ENCODE results near the gene ZNF106.

Gene ZNF106

DNA sequence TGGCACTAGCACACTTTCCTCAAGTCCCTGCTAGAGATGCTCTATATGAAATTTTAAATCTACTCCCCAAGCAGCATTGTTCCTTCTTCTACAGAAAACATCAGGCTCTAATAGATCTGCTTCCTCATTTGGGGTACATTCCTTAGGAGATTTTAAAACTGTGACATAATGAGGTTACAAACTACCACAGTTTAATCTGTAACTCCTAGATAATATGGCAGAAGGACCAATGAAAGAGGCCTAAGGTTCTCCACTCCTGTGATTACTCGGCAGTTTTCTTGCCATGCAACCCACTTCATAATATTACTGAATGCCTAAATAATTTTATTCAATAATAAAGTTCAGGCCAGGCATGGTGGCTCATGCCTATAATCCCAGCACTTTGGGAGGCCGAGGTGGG is 16.1 kb downstream of the ZNF106 start:
- no peak for DNase-seq (ENCODE audit: low read depth, low spot score)

GRCh38 chr15:42471002-42471401 is 19.9 kb downstream of the ZNF106 start:
- no peak for DNase-seq (ENCODE audit: low read depth, low spot score)

DNA sequence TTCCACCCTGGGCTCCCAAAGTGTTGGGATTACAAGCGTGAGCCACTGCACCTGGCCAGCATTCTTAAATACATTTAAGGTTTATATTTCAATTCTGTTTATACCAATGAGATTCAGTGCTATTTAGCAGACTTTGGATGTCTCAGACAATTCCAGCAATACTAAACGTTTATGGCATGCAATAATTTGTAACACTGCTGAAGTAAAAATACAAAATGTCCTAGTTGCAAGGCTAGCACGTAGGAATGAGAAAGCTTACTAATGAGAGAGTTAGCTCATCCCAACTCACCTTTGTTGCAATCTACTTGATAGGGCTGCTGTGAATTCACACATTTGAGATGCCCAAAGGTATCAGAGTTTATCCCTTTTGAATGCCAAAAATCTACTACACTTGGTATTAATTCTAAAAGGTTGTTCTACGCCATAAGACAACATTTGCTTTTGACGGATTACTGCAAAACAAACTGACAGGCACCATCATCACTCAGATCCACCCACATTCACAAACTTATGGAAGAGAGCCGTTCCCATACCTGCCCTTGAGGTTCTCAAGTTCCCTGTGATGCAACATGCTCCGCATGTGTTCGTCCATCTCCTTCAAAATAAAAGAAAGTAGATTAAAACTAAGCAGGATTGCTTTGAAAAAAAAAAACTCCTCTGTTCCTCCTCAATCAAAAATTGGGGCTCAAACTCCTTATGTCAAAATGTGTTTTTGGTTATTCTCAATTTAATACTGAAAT is 25.3 kb downstream of the ZNF106 start:
- no peak for DNase-seq (ENCODE audit: low read depth, low spot score)

GRCh38 chr15:42461261-42461660 is 29.7 kb downstream of the ZNF106 start:
- no peak for DNase-seq (ENCODE audit: low read depth, low spot score)

GRCh38 chr15:42457445-42458442 is 33.2 kb downstream of the ZNF106 start:
- peak; percentile 66 for DNase-seq (ENCODE audit: low read depth, low spot score)

DNA sequence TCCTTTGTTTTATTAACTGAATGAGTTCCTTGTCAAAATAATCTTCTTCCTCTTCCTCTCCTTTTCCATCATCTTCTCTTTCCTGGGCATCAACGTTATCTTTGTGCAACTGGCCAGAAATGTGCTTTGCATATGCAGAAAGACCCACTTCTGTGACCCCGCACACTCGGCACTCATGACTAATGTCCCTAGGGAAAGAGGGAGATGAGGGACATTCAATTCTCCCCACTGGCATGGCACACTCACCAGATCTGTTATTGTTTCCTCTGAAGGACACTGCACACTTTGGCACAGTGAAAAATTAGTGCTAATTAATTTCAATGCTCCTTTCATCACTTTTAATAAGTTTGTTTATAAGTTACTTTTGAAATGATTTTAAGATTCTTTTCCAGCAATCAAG is 34.0 kb downstream of the ZNF106 start:
- DNase-seq (ENCODE audit: low read depth, low spot score): peak; percentile 8

GRCh38 chr15:42456531-42456930 is 34.4 kb downstream of the ZNF106 start:
- DNase-seq (ENCODE audit: low read depth, low spot score): no peak

GRCh38 chr15:42453826-42454225 is 37.1 kb downstream of the ZNF106 start:
- no peak for DNase-seq (ENCODE audit: low read depth, low spot score)

- no peak for DNase-seq (ENCODE audit: low read depth, low spot score)
Measured at GRCh38 chr15:42450425-42450790, 40.5 kb downstream of the ZNF106 start.

DNA sequence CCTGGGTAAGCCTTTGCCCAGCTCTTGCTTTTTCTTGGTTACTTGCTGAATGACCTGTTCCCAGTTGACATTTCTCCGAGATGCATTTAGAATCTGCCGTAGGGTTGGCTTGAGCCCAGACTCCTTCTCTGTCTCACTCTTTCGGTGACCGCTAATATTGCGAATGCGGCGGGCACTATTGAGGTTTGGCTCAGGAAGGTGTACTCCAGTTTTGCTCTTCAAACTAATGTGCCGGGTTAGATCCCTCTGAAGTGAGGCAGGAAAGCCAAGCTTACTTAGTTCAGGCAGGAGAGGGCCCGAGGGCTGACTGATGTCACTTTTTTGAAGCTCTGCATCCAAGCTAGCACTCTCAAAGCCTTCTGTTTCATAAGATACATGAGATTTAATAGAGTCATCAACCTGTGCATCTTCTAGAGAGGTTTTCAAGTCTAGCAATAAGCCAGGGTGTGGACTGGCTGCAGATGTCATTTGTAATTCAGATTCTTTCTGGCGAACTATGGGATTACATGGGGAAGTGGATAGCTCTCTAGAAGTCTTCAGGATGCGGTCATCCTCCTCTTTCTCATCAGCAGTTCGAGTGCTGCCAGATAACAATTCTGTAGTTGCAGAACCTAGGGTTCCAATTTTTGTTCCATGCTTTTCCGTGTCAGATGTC is 41.0 kb downstream of the ZNF106 start:
- DNase-seq (ENCODE audit: low read depth, low spot score): no peak

GRCh38 chr15:42448281-42448680 is 42.7 kb downstream of the ZNF106 start:
- DNase-seq (ENCODE audit: low read depth, low spot score): no peak

DNA sequence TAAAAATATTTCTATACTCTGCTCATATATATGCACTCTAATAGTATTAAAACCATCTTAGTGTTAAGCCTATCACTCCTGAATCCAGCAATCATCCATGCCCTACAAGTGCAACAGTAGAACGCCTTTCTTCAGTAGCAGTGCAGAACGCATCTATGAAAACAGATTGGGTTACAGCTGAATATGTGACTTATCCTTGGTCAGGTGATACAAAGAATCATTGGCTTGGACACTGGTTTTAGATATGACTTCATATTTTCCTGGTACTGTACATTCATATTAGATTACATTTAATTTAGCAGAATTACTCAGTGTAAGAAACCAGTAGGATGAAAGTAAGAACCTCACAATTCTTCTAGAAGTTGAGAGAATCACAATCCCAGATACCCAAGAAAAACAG is 43.3 kb downstream of the ZNF106 start:
- no peak for DNase-seq (ENCODE audit: low read depth, low spot score)

DNA sequence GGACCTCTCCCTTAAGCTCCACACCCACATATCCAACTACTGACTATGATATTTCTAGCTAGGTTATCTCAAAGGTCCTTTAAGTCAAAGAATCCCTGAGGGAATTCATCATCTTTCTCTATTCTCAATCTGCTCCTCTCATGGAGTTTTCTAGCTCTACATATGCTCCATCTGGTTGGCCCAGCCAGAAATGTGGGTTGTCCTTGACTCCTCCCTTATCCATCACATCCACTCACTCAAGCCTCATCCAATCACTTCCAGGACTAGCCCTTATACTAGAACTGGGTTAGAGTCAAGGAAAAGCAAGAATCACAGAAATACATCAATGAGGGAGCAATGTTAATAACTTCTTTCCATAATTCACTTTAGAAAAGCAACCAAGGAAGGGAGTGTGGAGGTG is 45.4 kb downstream of the ZNF106 start:
- DNase-seq (ENCODE audit: low read depth, low spot score): no peak

DNA sequence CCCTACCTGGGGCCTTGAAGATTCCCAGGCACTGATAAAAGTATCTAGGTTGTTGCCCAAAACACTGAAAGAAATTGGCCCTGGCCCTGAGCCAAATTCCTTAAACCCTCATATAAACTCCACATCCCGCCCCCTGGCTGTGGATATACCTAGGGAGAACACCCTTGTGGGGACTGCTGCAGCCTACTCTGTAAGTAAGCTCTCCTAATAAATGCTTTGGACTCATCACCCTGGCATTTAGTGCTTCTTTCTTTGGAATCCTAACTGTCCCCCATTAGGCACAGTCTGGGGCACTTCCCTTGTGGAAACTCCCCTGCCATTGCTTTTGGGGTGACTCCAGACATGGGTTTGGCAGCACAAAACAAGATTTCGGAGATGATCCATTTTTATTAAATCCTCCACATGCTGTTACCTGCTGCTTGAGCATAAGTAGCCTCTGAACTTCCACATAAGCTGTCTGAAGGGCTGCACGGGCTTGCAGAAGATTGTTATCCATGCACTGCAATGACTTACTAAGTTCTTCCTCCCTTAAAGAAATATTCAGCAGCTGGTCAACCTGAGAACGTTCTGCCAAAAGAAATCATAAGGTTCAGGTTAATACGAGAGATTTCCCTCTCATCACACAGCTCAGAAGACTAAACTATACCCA is 46.4 kb downstream of the ZNF106 start:
- no peak for DNase-seq (ENCODE audit: low read depth, low spot score)

DNA sequence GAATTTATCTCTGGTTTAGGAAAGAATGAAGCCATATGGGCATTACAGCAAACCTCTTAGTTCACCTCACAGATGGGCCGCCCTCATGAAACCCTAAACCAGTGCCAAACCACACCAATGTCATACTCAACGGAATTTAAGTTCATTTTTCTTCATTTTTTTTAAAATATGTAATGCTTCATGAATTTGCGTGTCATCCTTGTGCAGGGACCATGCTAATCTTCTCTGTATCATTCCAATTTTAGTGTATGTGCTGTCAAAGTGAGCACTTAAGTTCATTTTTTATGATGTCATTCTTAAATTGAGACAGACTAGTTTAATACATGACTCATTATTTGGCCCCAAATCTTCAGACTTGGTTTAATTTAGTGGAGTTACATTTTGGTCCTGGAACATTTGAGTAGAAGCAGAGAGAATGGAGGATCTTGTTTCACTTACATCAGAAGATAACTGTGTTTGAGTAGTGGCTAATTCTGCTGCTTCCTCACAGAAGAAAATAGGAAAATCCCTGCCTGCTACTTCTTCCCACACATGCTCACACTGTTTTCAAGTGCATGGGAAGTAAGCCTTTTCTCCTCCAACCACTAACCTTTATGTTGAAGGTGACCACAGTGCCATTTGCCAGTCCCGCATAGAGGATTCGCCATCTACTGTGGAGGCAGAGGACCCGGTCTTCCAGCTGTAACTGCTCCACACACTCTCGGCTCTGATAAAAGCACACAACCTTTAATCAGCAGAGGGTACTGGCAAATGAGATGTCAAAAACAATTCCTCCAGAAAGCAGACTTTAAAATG is 63.3 kb downstream of the ZNF106 start:
- DNase-seq (ENCODE audit: low read depth, low spot score): no peak

DNA sequence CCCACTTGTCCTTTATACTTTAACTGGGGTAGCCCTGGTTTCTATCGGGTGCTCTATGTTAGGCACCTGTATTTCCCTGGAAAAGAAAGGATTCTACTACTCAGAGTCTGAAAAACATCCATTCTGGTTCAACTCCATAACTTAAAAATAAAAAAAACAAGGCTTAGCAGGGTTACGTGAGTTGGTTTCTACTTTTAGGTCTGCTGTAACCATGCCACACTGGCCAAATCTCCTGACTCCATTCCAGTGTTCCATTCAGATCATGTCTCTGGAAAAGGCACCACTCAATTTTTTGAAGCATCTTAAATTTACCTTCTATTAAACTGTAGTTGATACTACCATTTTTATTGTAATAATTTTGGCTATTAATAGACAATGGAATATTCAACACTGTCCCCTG is 69.6 kb downstream of the ZNF106 start:
- DNase-seq (ENCODE audit: low read depth, low spot score): no peak

GRCh38 chr15:42419369-42419768 is 71.6 kb downstream of the ZNF106 start:
- DNase-seq (ENCODE audit: low read depth, low spot score): no peak

DNA sequence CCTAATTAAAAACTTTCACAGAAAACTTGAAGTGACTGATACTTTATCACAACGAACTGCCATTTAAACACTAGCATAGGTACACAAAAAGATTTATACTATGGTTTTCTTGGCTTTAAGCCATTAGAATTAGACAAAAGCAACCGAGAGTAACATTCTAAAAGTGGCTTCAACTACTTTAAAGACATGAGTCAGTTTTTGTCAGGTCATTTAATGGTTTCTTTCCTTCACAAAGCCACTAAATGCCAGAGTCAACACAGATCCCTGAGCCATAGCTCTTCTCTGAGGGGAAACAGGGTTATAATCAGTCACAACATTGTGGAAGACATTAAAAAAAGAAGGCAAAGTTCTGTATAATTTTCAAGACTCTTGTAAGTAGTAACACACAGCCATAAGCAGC is 77.0 kb downstream of the ZNF106 start:
- no peak for DNase-seq (ENCODE audit: low read depth, low spot score)

DNA sequence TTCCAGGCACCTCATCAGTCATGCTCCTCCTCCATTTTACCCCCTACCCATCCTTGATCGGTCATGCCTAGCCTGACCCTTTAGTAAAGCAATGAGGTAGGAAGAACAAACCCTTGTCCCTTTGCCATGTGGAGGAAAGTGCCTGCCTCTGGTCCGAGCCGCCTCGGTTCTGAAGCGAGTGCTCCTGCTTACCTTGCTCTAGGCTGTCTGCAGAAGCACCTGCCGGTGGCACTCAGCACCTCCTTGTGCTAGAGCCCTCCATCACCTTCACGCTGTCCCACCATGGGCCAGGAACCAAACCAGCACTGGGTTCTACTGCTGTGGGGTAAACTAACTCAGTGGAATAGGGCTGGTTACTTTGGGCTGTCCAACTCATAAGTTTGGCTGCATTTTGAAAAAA is 79.1 kb downstream of the ZNF106 start:
- DNase-seq (ENCODE audit: low read depth, low spot score): no peak

DNA sequence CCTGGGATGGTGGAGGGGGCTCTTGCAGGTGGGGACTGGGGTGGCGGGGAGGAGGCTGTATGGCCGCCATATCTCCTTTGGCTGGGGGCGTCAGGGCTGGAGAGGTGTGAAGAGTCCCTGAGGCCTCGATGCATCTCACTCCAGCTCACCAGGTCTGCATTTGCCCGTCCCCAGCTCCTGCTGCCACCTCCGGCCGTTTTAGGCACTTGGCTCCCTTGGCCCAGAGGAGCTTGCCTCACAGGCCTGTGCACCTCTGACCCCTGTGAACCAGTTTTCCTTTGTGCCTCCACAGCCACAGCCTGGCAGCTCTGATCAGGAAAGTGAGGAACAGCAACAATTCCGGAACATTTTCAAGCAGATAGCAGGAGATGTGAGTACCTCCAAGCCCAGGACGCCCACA is 81.9 kb downstream of the ZNF106 start:
- no peak for DNase-seq (ENCODE audit: low read depth, low spot score)

- DNase-seq (ENCODE audit: low read depth, low spot score): no peak
Measured at GRCh38 chr15:42408178-42408577, 82.8 kb downstream of the ZNF106 start.

Measured in brain pericyte (primary cell).